Measurements from ENCODE around the gene CLPTM1L.
"Not testable (repeated sequence)": the region's sequence is repeated elsewhere in the genome, so short reads cannot be mapped to it uniquely, and the experiment has no call there.

The CLPTM1L gene

DNA sequence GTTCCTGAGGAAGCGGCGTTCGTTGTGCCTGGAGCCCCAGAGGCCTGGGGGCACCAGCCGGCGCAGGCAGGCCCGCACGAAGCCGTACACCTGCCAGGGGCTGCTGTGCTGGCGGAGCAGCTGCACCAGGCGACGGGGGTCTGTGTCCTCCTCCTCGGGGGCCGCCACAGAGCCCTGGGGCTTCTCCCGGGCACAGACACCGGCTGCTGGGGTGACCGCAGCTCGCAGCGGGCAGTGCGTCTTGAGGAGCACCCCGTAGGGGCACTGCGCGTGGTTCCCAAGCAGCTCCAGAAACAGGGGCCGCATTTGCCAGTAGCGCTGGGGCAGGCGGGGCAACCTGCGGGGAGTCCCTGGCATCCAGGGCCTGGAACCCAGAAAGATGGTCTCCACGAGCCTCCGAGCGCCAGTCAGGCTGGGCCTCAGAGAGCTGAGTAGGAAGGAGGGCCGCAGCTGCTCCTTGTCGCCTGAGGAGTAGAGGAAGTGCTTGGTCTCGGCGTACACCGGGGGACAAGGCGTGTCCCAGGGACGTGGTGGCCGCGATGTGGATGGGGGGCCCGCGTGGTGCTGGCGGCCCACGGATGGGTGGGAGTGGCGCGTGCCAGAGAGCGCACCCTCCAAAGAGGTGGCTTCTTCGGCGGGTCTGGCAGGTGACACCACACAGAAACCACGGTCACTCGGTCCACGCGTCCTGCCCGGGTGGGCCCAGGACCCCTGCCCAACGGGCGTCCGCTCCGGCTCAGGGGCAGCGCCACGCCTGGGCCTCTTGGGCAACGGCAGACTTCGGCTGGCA is 51.3 kb downstream of the CLPTM1L start:
- TF ChIP-seq, protein P1, sequence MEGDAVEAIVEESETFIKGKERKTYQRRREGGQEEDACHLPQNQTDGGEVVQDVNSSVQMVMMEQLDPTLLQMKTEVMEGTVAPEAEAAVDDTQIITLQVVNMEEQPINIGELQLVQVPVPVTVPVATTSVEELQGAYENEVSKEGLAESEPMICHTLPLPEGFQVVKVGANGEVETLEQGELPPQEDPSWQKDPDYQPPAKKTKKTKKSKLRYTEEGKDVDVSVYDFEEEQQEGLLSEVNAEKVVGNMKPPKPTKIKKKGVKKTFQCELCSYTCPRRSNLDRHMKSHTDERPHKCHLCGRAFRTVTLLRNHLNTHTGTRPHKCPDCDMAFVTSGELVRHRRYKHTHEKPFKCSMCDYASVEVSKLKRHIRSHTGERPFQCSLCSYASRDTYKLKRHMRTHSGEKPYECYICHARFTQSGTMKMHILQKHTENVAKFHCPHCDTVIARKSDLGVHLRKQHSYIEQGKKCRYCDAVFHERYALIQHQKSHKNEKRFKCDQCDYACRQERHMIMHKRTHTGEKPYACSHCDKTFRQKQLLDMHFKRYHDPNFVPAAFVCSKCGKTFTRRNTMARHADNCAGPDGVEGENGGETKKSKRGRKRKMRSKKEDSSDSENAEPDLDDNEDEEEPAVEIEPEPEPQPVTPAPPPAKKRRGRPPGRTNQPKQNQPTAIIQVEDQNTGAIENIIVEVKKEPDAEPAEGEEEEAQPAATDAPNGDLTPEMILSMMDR (conservative IDR thresholded peaks at IDR 0.05; ENCODE audit: control insufficient read depth, insufficient read depth, low read depth, low read length) = no peak
- no peak for DNase-seq (ENCODE audit: low read depth)
- H3K4me3 ChIP-seq (ENCODE audit: control insufficient read depth, low read depth, low read length) = no peak overlapping the region

DNA sequence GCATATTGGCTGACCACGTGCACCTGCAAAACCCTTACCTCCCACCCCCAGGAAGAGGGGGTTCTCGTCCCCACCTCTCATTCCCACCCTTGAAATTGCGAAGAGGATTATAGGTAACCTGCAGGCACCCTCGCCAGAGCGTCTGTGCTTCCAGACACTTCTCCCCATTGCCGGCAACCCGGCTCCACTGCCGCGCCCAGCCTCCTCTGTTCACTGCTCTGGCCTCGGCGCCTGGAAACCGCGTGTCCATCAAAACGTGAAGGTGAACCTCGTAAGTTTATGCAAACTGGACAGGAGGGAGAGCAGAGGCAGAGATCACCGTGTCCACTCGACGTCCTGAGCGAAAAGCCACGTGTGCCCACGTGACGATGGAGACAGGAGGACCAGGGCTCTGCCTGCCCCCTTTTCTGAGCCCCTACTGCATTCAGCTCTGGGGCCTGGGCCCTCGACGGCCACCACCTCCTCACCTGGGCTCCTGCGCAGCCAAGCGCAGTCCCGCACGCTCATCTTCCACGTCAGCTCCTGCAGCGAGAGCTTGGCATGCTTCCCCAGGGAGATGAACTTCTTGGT is 52.0 kb downstream of the CLPTM1L start:
- no peak overlapping the region for H3K4me3 ChIP-seq (ENCODE audit: control insufficient read depth, low read depth, low read length)
- TF ChIP-seq, protein P1 (conservative IDR thresholded peaks at IDR 0.05; ENCODE audit: control insufficient read depth, insufficient read depth, low read depth, low read length) = no peak
- no peak for DNase-seq (ENCODE audit: low read depth)

DNA sequence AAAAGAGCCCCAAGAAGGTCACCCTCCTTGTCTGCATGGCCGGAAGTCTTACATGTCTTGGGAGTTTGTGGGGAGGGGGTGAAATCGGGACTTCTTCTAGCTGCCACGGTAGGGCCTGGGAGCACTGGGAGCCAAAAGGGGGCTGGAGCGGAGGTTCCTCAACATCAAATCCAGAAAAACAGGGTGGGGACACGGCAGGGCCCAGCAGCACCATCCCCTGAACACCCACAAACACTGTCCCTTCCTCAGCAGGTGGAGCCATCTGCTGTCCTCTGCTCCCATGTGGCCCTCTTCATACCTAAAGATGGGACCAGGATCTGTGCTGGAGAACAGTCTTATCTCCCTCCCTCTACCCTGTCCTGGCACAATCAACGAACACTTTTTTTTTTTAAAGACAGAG is 52.8 kb downstream of the CLPTM1L start:
- H3K4me3 ChIP-seq (ENCODE audit: control insufficient read depth, low read depth, low read length) = no peak overlapping the region
- TF ChIP-seq, protein P1 (conservative IDR thresholded peaks at IDR 0.05; ENCODE audit: control insufficient read depth, insufficient read depth, low read depth, low read length) = no peak
- no peak for DNase-seq (ENCODE audit: low read depth)

DNA sequence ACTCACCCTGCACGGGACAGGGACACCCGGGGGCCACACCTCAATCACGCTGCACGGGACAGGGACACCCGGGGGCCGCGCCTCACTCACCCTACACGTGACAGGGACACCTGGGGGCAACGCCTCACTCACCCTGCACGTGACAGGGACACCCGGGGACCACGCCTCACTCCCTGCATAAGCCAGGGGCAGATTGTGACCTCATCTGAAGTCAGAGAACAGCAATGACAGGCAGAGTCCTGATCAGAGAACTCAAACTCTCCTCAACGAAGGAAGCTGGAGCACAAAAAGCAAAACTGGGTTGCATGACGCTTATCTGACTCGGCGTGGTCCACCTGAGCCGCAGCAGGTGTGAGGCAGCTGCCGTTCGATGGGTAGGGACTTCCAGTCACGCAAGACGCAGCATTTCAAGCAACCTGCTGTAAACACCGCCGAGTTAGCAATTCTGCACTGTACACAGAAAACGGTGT is 53.3 kb downstream of the CLPTM1L start:
- DNase-seq (ENCODE audit: low read depth) = no peak
- TF ChIP-seq, protein P1 (conservative IDR thresholded peaks at IDR 0.05; ENCODE audit: control insufficient read depth, insufficient read depth, low read depth, low read length) = no peak

DNA sequence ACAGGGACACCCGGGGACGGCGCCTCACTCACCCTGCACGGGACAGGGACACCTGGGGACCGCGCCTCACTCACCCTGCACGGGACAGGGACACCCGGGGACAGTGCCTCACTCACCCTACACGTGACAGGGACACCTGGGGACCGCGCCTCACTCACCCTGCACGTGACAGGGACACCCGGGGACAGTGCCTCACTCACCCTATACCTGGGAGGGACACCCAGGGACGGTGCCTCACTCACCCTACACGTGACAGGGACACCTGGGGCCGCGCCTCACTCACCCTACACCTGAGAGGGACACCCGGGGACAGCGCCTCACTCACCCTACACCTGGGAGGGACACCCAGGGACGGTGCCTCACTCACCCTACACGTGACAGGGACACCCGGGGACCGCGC is 53.9 kb downstream of the CLPTM1L start:
- not testable (repeated sequence) for DNase-seq (ENCODE audit: low read depth); H3K4me3 ChIP-seq (ENCODE audit: control insufficient read depth, low read depth, low read length)

More for the DNA sequence above, 53.3 kb downstream of the CLPTM1L start:
- H3K4me3 ChIP-seq (ENCODE audit: control insufficient read depth, low read depth, low read length) = no peak overlapping the region

DNA sequence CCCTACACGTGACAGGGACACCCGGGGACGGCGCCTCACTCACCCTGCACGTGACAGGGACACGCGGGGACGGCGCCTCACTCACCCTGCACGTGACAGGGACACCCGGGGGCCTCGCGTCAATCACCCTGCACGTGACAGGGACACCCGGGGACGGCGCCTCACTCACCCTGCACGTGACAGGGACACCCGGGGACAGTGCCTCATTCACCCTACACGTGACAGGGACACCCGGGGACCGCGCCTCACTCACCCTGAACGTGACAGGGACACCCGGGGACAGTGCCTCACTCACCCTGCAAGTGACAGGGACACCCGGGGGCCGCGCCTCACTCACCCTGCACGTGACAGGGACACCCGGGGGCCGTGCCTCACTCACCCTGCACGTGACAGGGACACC is 55.3 kb downstream of the CLPTM1L start:
- DNase-seq (ENCODE audit: low read depth); H3K4me3 ChIP-seq (ENCODE audit: control insufficient read depth, low read depth, low read length): not testable (repeated sequence)

DNA sequence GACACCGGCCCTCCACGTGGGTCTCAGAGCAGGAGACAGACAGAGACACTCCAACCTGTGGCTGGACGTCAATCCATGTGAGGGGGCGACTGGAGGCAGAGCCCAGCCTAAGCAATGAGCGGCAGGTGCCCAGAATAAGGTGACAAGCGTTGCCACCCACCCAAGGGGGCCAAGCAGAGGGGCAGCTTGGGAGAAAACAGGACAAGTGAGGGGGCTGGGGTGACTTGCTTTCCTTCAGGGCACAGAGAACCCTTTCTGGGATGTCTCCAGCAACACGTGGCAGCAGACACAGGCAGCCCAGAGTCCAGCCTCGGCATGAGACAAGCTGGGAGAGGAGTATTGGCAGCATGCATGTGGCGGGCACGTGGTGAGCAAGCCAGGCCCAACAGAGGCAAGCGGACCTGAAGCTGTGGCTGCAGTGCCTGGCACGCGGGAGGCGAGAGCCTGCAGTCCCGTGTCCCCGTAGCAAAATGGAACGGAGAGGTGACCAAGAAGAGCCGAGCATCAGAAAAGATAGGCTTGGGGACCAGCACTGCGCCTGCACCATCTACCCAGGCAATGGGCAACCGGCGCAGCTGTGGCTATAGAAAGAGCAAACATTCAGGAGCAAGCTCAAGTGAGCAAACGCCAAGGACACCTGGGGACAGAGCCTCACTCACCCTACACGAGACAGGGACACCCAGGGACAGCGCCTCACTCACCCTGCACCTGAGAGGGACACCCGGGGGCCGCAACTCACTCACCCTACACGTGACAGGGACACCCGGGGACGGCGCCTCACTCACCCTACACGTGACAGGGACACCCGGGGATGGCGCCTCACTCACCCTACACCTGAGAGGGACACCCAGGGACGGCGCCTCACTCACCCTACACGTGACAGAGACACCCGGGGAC is 56.2 kb downstream of the CLPTM1L start:
- DNase-seq (ENCODE audit: low read depth) = no peak
- no peak overlapping the region for H3K4me3 ChIP-seq (ENCODE audit: control insufficient read depth, low read depth, low read length)
- TF ChIP-seq, protein P1 (conservative IDR thresholded peaks at IDR 0.05; ENCODE audit: control insufficient read depth, insufficient read depth, low read depth, low read length) = no peak
